ENCODE data around the gene PDE4B. TPM values are rescaled to one million over a fixed set of nuclear protein-coding genes. Genes with fewer than 3 reads are reported as not detected.
A peak's percentile ranks its signal among the peaks of the same experiment; 100 is the strongest.
"Not testable (repeated sequence)": the region's sequence is repeated elsewhere in the genome, so short reads cannot be mapped to it uniquely, and the experiment has no call there.

Gene PDE4B
- total and polyA plus RNA-seq, 3 experiments from 2014 or later: 29.7 to 34.5 (median 31.4) TPM

DNA sequence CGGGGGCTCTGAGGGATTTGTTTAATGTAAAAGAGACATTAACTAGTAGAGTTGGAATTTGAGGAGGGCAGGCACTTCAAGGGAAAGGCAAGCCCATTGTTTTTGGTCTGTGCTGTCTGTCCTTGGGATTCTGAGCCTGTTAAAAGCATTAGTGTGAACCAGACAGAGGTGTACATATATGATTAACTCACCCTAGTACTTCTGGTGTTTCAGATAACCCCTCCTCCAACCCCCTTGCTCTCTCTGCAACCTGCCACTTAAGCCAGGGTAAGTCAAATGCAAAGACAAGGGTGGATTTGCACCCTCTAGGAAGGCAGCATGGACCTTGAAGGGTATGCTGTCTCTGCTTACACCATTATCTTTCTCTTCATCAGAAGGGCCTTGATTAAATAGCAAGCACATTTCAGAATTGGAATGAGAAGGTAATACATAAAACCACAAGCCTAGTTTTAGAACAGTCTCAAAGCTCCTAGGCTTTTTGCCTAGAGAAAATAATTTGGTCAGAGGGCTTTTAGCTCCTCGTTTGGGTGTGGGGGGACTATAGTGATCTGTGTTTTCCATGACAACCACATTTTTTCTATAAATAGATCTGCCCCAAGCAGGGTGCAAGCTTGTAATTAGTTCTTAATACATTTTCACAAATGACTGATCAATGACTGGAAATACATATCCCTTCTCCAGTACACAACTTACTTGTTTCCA lies 620.6 kb downstream of the PDE4B start:
- no peak for DNase-seq
- no peaks in the 10 kb centered on the region for H3K27me3 ChIP-seq (ENCODE audit: insufficient read depth, low read length, poor library complexity, severe bottlenecking)
- peaks cover 9% of the 10 kb centered on the region for H3K9me3 ChIP-seq (ENCODE audit: low read length)
- POLR2A ChIA-PET: no interaction called here
- H3K27ac ChIP-seq (ENCODE audit: low read depth, low read length): no peak overlapping the region
- no peaks in the 10 kb centered on the region for H3K36me3 ChIP-seq (ENCODE audit: insufficient read depth, low read length)
- H3K4me1 ChIP-seq (ENCODE audit: insufficient read depth, low read length): no peaks in the 10 kb centered on the region
- H3K36me3 Mint-ChIP-seq: peaks cover 2 to 39% (median 6%) of the 10 kb centered on the region in 3 donors
- H3K4me3 ChIP-seq (ENCODE audit: low read length): no peak overlapping the region
- CTCF ChIA-PET: interaction anchor here (1.3 kb wide), 1 partner anchor 9 kb away, joined by 4 read pairs; no protein-coding TSS in a partner anchor
- H3K27ac Mint-ChIP-seq: peak overlapping the region in 1 of 8 donors; percentile 18
- H3K4me1 Mint-ChIP-seq: peaks cover 17 to 28% (median 20%) of the 10 kb centered on the region in 3 donors
- no peak overlapping the region for H3K4me3 Mint-ChIP-seq
- peaks cover 5 to 22% (median 17%) of the 10 kb centered on the region in 5 donors for H3K9me3 Mint-ChIP-seq
- no peaks in the 10 kb centered on the region for H3K27me3 Mint-ChIP-seq

DNA sequence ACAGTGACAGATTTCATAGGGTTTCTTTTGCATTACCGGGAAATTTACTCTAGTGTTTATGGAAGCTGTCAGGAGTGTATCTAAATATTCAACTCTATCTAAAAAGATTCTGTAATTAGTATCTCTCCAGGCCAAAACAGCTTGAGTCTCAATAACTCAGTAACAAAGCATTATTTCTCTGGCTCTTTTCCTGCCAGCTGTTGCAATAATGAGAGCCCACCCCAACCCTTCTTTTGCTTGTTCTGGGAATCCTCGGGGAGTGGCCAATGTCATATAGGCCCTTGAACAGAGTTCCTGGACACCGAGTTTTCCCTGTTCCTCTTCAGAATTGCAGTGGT lies 621.1 kb downstream of the PDE4B start:
- H3K27me3 Mint-ChIP-seq: no peaks in the 10 kb centered on the region

DNA sequence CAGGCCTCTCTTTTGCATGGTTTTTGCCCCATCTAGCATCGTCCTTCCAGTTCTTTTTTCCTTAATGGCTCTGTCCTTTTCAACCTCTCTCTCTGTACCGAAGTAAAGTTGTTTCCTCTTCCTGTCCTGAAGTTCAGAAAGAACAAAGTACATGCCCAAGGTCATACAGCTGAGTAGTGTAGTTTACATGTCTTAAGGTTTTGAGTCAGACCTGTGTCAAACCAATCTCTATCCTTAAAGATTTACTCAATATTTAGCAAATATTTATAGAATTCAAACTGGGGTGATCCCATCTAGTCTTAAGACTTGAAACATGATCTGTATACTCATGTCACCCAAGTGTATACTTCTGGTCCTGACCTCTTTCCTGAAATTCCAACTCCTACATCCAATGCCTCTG lies 622.6 kb downstream of the PDE4B start:
- H3K4me3 Mint-ChIP-seq: no peak overlapping the region
- Histone ChIP-seq H3K27ac (ENCODE audit: low read depth, low read length) (no peak overlapping the region), H3K27me3 (ENCODE audit: insufficient read depth, low read length, poor library complexity, severe bottlenecking) (no peaks in the 10 kb centered on the region), H3K4me3 (ENCODE audit: low read length) (no peak overlapping the region), H3K4me1 (ENCODE audit: insufficient read depth, low read length) (no peaks in the 10 kb centered on the region), H3K36me3 (ENCODE audit: insufficient read depth, low read length) (no peaks in the 10 kb centered on the region), H3K9me3 (ENCODE audit: low read length) (peaks cover 9% of the 10 kb centered on the region)
- DNase-seq: no peak
- H3K4me1 Mint-ChIP-seq: peaks cover 16 to 23% (median 16%) of the 10 kb centered on the region in 3 donors
- POLR2A ChIA-PET: no interaction called here
- peaks cover 2 to 34% (median 2%) of the 10 kb centered on the region in 3 donors for H3K36me3 Mint-ChIP-seq
- no peaks in the 10 kb centered on the region for H3K27me3 Mint-ChIP-seq
- CTCF ChIA-PET: no interaction called here
- H3K27ac Mint-ChIP-seq: no peak overlapping the region
- H3K9me3 Mint-ChIP-seq: peaks cover 11 to 28% (median 20%) of the 10 kb centered on the region in 5 donors

More for the DNA sequence above, 621.1 kb downstream of the PDE4B start:
- peaks cover 9% of the 10 kb centered on the region for H3K9me3 ChIP-seq (ENCODE audit: low read length)
- H3K36me3 Mint-ChIP-seq: peaks cover 2 to 41% (median 5%) of the 10 kb centered on the region in 3 donors
- peaks cover 10 to 27% (median 19%) of the 10 kb centered on the region in 5 donors for H3K9me3 Mint-ChIP-seq
- no peak for DNase-seq
- no peak overlapping the region for H3K4me3 Mint-ChIP-seq
- H3K4me1 Mint-ChIP-seq: peaks cover 17 to 28% (median 20%) of the 10 kb centered on the region in 3 donors
- H3K4me1 ChIP-seq (ENCODE audit: insufficient read depth, low read length): no peaks in the 10 kb centered on the region
- H3K27me3 ChIP-seq (ENCODE audit: insufficient read depth, low read length, poor library complexity, severe bottlenecking): no peaks in the 10 kb centered on the region
- H3K4me3 ChIP-seq (ENCODE audit: low read length): no peak overlapping the region
- POLR2A ChIA-PET: no interaction called here
- H3K36me3 ChIP-seq (ENCODE audit: insufficient read depth, low read length): no peaks in the 10 kb centered on the region
- CTCF ChIA-PET: no interaction called here
- H3K27ac ChIP-seq (ENCODE audit: low read depth, low read length): no peak overlapping the region
- no peak overlapping the region for H3K27ac Mint-ChIP-seq

DNA sequence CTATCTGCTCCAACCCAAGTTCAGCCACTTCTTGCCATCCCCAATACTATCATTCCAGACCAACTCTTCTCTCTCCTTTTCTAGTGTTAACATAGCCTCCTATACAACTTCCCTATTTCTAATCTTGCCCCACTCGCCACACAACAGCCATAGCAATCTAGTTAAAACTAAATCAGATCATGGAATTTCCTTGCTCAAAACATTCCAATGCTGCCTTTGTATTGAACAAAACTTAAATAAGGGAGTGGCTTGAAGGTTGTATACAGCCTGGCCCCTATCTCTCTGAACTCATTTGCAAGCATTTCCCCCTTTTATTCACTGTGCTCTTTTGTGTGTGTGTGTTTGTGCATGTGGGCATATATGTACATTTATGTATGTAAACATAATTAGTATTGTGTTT lies 623.2 kb downstream of the PDE4B start:
- Histone ChIP-seq H3K4me1 (ENCODE audit: insufficient read depth, low read length) (no peaks in the 10 kb centered on the region), H3K27me3 (ENCODE audit: insufficient read depth, low read length, poor library complexity, severe bottlenecking) (no peaks in the 10 kb centered on the region), H3K9me3 (ENCODE audit: low read length) (peaks cover 9% of the 10 kb centered on the region), H3K4me3 (ENCODE audit: low read length) (no peak overlapping the region), H3K27ac (ENCODE audit: low read depth, low read length) (no peak overlapping the region), H3K36me3 (ENCODE audit: insufficient read depth, low read length) (no peaks in the 10 kb centered on the region)
- no peaks in the 10 kb centered on the region for H3K27me3 Mint-ChIP-seq
- no peak for DNase-seq
- POLR2A ChIA-PET: no interaction called here
- peaks cover 2 to 33% (median 2%) of the 10 kb centered on the region in 3 donors for H3K36me3 Mint-ChIP-seq
- H3K27ac Mint-ChIP-seq: no peak overlapping the region
- no peak overlapping the region for H3K4me3 Mint-ChIP-seq
- H3K9me3 Mint-ChIP-seq: peaks cover 11 to 28% (median 20%) of the 10 kb centered on the region in 5 donors
- peaks cover 10 to 17% (median 11%) of the 10 kb centered on the region in 3 donors for H3K4me1 Mint-ChIP-seq
- CTCF ChIA-PET: no interaction called here

DNA sequence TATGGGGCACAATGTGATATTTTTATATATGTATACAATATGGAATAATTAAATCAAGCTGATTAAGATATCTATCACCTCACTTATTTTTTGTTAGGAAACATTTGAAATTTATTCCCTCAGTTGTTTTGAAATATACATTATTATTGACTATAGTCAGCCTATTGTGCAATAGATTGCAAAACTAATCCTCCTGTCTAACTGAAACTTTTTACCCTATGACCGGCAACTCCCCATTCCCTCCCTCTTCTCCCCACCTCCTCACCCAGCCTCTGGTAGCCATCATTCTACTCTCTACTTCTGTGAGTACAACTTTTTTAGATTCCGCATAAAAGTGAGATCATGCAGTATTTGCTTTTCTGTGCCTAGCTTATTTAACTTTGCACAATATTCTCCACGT lies 623.6 kb downstream of the PDE4B start:
- Mint-ChIP-seq H3K4me1 (peaks cover 5 to 12% (median 7%) of the 10 kb centered on the region in 3 donors), H3K27me3 (no peaks in the 10 kb centered on the region), H3K36me3 (peaks cover 2 to 28% (median 2%) of the 10 kb centered on the region in 3 donors), H3K9me3 (peaks cover 11 to 28% (median 20%) of the 10 kb centered on the region in 5 donors), H3K27ac (peak overlapping the region in 1 of 8 donors; percentile 9), H3K4me3 (no peak overlapping the region)
- POLR2A ChIA-PET: no interaction called here
- CTCF ChIA-PET: interaction anchor here (1.0 kb wide), 1 partner anchor 174 kb away, joined by 3 read pairs; no protein-coding TSS in a partner anchor
- H3K9me3 ChIP-seq (ENCODE audit: low read length): peaks cover 9% of the 10 kb centered on the region
- no peaks in the 10 kb centered on the region for H3K4me1 ChIP-seq (ENCODE audit: insufficient read depth, low read length)
- H3K36me3 ChIP-seq (ENCODE audit: insufficient read depth, low read length): no peaks in the 10 kb centered on the region
- H3K27ac ChIP-seq (ENCODE audit: low read depth, low read length): no peak overlapping the region
- H3K27me3 ChIP-seq (ENCODE audit: insufficient read depth, low read length, poor library complexity, severe bottlenecking): no peaks in the 10 kb centered on the region
- H3K4me3 ChIP-seq (ENCODE audit: low read length): no peak overlapping the region
- no peak for DNase-seq

- H3K9me3 Mint-ChIP-seq: peaks cover 11 to 26% (median 20%) of the 10 kb centered on the region in 5 donors
- peaks cover 0 to under 1% (median 0%) of the 10 kb centered on the region in 3 donors for H3K4me1 Mint-ChIP-seq
- peak overlapping the region in 1 of 7 donors; percentile 51 for H3K4me3 Mint-ChIP-seq
- no peak for DNase-seq
- Histone ChIP-seq H3K27me3 (ENCODE audit: insufficient read depth, low read length, poor library complexity, severe bottlenecking) (no peaks in the 10 kb centered on the region), H3K4me1 (ENCODE audit: insufficient read depth, low read length) (no peaks in the 10 kb centered on the region), H3K36me3 (ENCODE audit: insufficient read depth, low read length) (no peaks in the 10 kb centered on the region), H3K4me3 (ENCODE audit: low read length) (no peak overlapping the region), H3K27ac (ENCODE audit: low read depth, low read length) (no peak overlapping the region), H3K9me3 (ENCODE audit: low read length) (peaks cover 9% of the 10 kb centered on the region)
- ChIA-PET POLR2A (no interaction called here), CTCF (interaction anchor here (1.3 kb wide), 1 partner anchor 15 kb away, joined by 3 read pairs; no protein-coding TSS in a partner anchor)
- H3K36me3 Mint-ChIP-seq: peaks cover 2 to 23% (median 2%) of the 10 kb centered on the region in 3 donors
- no peaks in the 10 kb centered on the region for H3K27me3 Mint-ChIP-seq
- H3K27ac Mint-ChIP-seq: peak overlapping the region in 1 of 8 donors; percentile 35
These were observed 625.3 kb downstream of the PDE4B start for GRCh38 chr1:66418021-66418420.

DNA sequence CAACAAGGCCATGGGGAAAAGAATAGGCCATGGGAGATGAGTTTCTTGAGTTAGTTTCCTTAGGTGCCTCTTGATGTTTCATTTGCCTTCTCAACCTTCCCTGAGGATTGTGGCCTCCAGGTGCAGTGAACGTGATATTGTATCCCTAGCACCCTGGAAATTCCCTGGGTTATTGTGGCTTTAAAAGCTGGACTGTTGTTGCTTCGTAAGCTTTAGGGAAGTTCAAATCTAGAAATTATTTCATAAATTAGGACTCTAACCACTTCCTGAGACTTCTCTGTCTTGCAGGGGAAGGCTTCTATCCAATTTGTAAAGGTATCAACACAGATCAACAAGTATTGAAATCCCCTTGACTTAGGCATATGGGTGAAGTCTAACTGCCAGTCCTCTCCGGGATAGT lies 627.5 kb downstream of the PDE4B start:
- H3K4me3 ChIP-seq (ENCODE audit: low read length); DNase-seq; H3K27ac ChIP-seq (ENCODE audit: low read depth, low read length); POLR2A ChIA-PET; H3K9me3 ChIP-seq (ENCODE audit: low read length); H3K4me1 Mint-ChIP-seq; H3K36me3 ChIP-seq (ENCODE audit: insufficient read depth, low read length); H3K4me1 ChIP-seq (ENCODE audit: insufficient read depth, low read length); H3K27me3 Mint-ChIP-seq; H3K27ac Mint-ChIP-seq; H3K27me3 ChIP-seq (ENCODE audit: insufficient read depth, low read length, poor library complexity, severe bottlenecking); H3K4me3 Mint-ChIP-seq: not testable (repeated sequence)
- CTCF ChIA-PET: interaction anchor here (1.2 kb wide), 1 partner anchor 173 kb away, joined by 3 read pairs; no protein-coding TSS in a partner anchor
- Mint-ChIP-seq H3K36me3 (peaks cover 2 to 23% (median 2%) of the 10 kb centered on the region in 3 donors), H3K9me3 (peaks cover 11 to 26% (median 20%) of the 10 kb centered on the region in 5 donors)

DNA sequence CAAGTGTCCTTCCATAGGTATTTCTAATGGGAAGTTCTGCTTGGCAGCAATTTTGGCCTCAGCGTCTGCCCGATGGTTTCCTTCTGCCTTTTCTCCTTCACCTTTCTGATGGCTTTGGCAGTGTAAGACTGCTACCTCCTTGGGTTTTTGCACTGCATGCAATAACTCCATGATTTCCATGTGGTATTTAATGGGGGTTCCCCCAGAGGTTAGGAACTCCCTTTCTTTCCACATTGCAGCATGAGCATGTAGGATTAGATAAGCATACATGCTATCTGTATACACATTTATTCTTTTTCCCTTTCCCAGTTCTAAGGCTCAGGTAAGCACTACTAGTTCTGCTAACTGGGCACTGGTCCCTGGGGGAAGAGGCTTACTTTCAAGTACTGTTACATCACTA lies 628.2 kb downstream of the PDE4B start:
- Mint-ChIP-seq H3K9me3 (peaks cover 11 to 26% (median 20%) of the 10 kb centered on the region in 5 donors), H3K36me3 (peaks cover 2 to 23% (median 2%) of the 10 kb centered on the region in 3 donors)
- H3K27me3 Mint-ChIP-seq; H3K4me1 ChIP-seq (ENCODE audit: insufficient read depth, low read length); H3K36me3 ChIP-seq (ENCODE audit: insufficient read depth, low read length); POLR2A ChIA-PET; H3K27ac Mint-ChIP-seq; H3K4me3 Mint-ChIP-seq; DNase-seq; H3K9me3 ChIP-seq (ENCODE audit: low read length); CTCF ChIA-PET; H3K4me1 Mint-ChIP-seq; H3K27me3 ChIP-seq (ENCODE audit: insufficient read depth, low read length, poor library complexity, severe bottlenecking); H3K27ac ChIP-seq (ENCODE audit: low read depth, low read length); H3K4me3 ChIP-seq (ENCODE audit: low read length): not testable (repeated sequence)

All from CD8-positive, alpha-beta memory T cell (primary cell).